Epithelial cell of esophagus (primary cell): ENCODE data around the gene MTMR2.

Experiments
- DNase-seq: peaks from one replicate; pipeline ENCODE4 v3.0.0; 2010; ENCODE audit warnings: low read depth
- H3K4me3 ChIP-seq: 2 replicates; pipeline ENCODE4 v1.5.1; 2011; ENCODE audit warnings: mild to moderate bottlenecking, low read length, control low read depth
- CTCF ChIP-seq: IDR thresholded peaks from 2 replicates; pipeline ENCODE4 v1.5.1; 2011; ENCODE audit warnings: low read depth, mild to moderate bottlenecking, low read length, control low read depth, inconsistent platforms; ENCODE audit not compliant: insufficient read depth; ENCODE audit errors: missing control alignments

MTMR2 gene

GRCh38 chr11:95803973-95804372, 119.9 kb downstream of the MTMR2 start:
- no peak for TF ChIP-seq CTCF
- no peak overlapping the region for H3K4me3 ChIP-seq
- DNase-seq: no peak

- DNase-seq: no peak
- no peak for TF ChIP-seq CTCF
- no peak overlapping the region for H3K4me3 ChIP-seq
Observed at GRCh38 chr11:95802806-95803205, 121.1 kb downstream of the MTMR2 start.

- no peak for DNase-seq
- H3K4me3 ChIP-seq: no peak overlapping the region
- no peak for TF ChIP-seq CTCF
Observed at GRCh38 chr11:95800438-95800837, 123.5 kb downstream of the MTMR2 start.

- TF ChIP-seq CTCF: no peak
- no peak overlapping the region for H3K4me3 ChIP-seq
- no peak for DNase-seq
Observed at GRCh38 chr11:95799546-95799945, 124.4 kb downstream of the MTMR2 start.

GRCh38 chr11:95796501-95796900, 127.4 kb downstream of the MTMR2 start:
- no peak overlapping the region for H3K4me3 ChIP-seq
- no peak for DNase-seq
- TF ChIP-seq CTCF: no peak

GRCh38 chr11:95795627-95796295, 128.1 kb downstream of the MTMR2 start:
- H3K4me3 ChIP-seq: no peak overlapping the region
- TF ChIP-seq CTCF: no peak
- no peak for DNase-seq

GRCh38 chr11:95794086-95794485, 129.8 kb downstream of the MTMR2 start:
- no peak overlapping the region for H3K4me3 ChIP-seq
- no peak for DNase-seq
- TF ChIP-seq CTCF: no peak
